ENCODE measurements around the gene SRL. TPM values are rescaled to one million over a fixed set of nuclear protein-coding genes. Genes with fewer than 3 reads are reported as not detected.

SRL gene
- polyA plus RNA-seq, 1 donor from 2014 or later: not detected

GRCh38 chr16:4273858-4274311, 32.0 kb upstream of the SRL start:
- peak overlapping the region; percentile 66 for H2AFZ ChIP-seq (ENCODE audit: low read depth, low read length)
- no peaks in the 10 kb centered on the region for H4K20me1 ChIP-seq (ENCODE audit: insufficient read depth)
- no peaks in the 10 kb centered on the region for H3K36me3 ChIP-seq (ENCODE audit: insufficient read depth, low read length)
- no peaks in the 10 kb centered on the region for H3K9me2 ChIP-seq (ENCODE audit: insufficient read depth, low read length)
- H3K4me3 ChIP-seq (ENCODE audit: low read length): peak overlapping the region; percentile 97
- no peaks in the 10 kb centered on the region for H3F3A ChIP-seq (ENCODE audit: insufficient read depth, low read length, poor library complexity, severe bottlenecking)
- no peaks in the 10 kb centered on the region for H3K27me3 ChIP-seq (ENCODE audit: insufficient read depth, low read depth, low read length)
- H3K4me2 ChIP-seq (ENCODE audit: low read length): peak overlapping the region; percentile 48
- TF ChIP-seq CTCF (IDR thresholded peaks at IDR 0.05; ENCODE audit: poor library complexity, severe bottlenecking) (peak; percentile 63), EP300 (conservative IDR thresholded peaks at IDR 0.05; ENCODE audit: poor library complexity, severe bottlenecking) (no peak), TAF1 (IDR thresholded peaks at IDR 0.05; ENCODE audit: low read depth) (no peak), SMC3 (conservative IDR thresholded peaks at IDR 0.05; ENCODE audit: poor library complexity) (peak; percentile 5), REST (IDR thresholded peaks at IDR 0.05; ENCODE audit: borderline replicate concordance) (peak; percentile 29)
- peak overlapping the region; percentile 92 for H3K27ac ChIP-seq (ENCODE audit: low read length)
- no peaks in the 10 kb centered on the region for H3K9me3 ChIP-seq (ENCODE audit: low read length)
- peaks cover 16% of the 10 kb centered on the region for H3K79me2 ChIP-seq (replicated peaks; ENCODE audit: insufficient read depth, low read length)
- H3K9ac ChIP-seq (ENCODE audit: low read length): peak overlapping the region; percentile 94

GRCh38 chr16:4272114-4272956, 30.5 kb upstream of the SRL start:
- H2AFZ ChIP-seq (ENCODE audit: low read depth, low read length): no peak overlapping the region
- H4K20me1 ChIP-seq (ENCODE audit: insufficient read depth): no peaks in the 10 kb centered on the region
- peaks cover 16% of the 10 kb centered on the region for H3K79me2 ChIP-seq (replicated peaks; ENCODE audit: insufficient read depth, low read length)
- H3K27me3 ChIP-seq (ENCODE audit: insufficient read depth, low read depth, low read length): no peaks in the 10 kb centered on the region
- H3F3A ChIP-seq (ENCODE audit: insufficient read depth, low read length, poor library complexity, severe bottlenecking): no peaks in the 10 kb centered on the region
- no peaks in the 10 kb centered on the region for H3K9me2 ChIP-seq (ENCODE audit: insufficient read depth, low read length)
- H3K27ac ChIP-seq (ENCODE audit: low read length): peak overlapping the region; percentile 92
- peak overlapping the region; percentile 97 for H3K4me3 ChIP-seq (ENCODE audit: low read length)
- H3K9me3 ChIP-seq (ENCODE audit: low read length): no peaks in the 10 kb centered on the region
- no peak for TF ChIP-seq EZH2 (IDR thresholded peaks at IDR 0.05; ENCODE audit: borderline replicate concordance, insufficient read depth, low read length, poor library complexity, severe bottlenecking)
- peak; percentile 16 for TF ChIP-seq REST (IDR thresholded peaks at IDR 0.05; ENCODE audit: borderline replicate concordance)
- no peak for TF ChIP-seq EP300 (conservative IDR thresholded peaks at IDR 0.05; ENCODE audit: poor library complexity, severe bottlenecking)
- TF ChIP-seq POLR2AphosphoS5 (IDR thresholded peaks at IDR 0.05): no peak
- no peak for TF ChIP-seq RAD21 (conservative IDR thresholded peaks at IDR 0.05)
- TF ChIP-seq SMC3 (conservative IDR thresholded peaks at IDR 0.05; ENCODE audit: poor library complexity): no peak
- TF ChIP-seq CTCF (IDR thresholded peaks at IDR 0.05; ENCODE audit: poor library complexity, severe bottlenecking): no peak
- peak; percentile 1 for TF ChIP-seq TAF1 (IDR thresholded peaks at IDR 0.05; ENCODE audit: low read depth)
- TF ChIP-seq MXI1 (conservative IDR thresholded peaks at IDR 0.05; ENCODE audit: poor library complexity, severe bottlenecking): peak; percentile 98
- no peak overlapping the region for H3K4me2 ChIP-seq (ENCODE audit: low read length)
- H3K9ac ChIP-seq (ENCODE audit: low read length): peak overlapping the region; percentile 94
- H3K36me3 ChIP-seq (ENCODE audit: insufficient read depth, low read length): no peaks in the 10 kb centered on the region
